HFF-Myc (cell line): ENCODE results near the gene PLB1.

Experiments used
- DNase-seq: peaks from one replicate; pipeline ENCODE4 v3.0.0-alpha.2; 2011; ENCODE audit warnings: low read depth; ENCODE audit errors: extremely low read depth
- H3K4me3 ChIP-seq: replicated peaks from 2 replicates; pipeline ENCODE4 v1.5.1; 2011; ENCODE audit warnings: low read depth, mild to moderate bottlenecking, control low read depth, low read length
- CTCF ChIP-seq: IDR thresholded peaks from 2 replicates; pipeline ENCODE4 v1.5.1; 2012; ENCODE audit warnings: mild to moderate bottlenecking, low read depth, low read length, control low read depth; ENCODE audit errors: missing control alignments

The PLB1 gene

GRCh38 chr2:28538652-28539051 is 42.8 kb downstream of the PLB1 start:
- no peak for DNase-seq
- no peak overlapping the region for H3K4me3 ChIP-seq
- TF ChIP-seq CTCF = no peak

DNA sequence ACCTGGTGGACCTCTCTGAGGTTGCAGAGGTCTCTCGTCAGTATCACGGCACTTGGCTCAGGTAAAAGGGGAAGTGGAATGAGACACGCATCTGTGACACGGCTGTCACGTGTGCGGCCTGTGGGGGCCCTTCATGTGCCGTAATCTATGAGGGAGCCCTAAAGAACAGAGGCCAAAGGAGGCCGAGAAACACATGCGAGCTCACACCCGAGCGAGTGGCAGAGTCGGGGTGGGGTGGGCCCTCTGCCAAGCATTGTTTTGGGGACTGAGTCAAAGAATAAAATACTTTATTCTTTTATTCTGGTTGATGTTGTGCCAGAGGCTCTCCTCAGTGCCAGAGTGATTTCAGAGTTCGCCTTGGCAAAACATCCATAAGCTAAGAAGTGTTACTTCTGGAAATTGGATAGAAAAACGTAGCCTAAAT is 43.3 kb downstream of the PLB1 start:
- DNase-seq = no peak
- TF ChIP-seq CTCF = no peak
- H3K4me3 ChIP-seq = no peak overlapping the region

DNA sequence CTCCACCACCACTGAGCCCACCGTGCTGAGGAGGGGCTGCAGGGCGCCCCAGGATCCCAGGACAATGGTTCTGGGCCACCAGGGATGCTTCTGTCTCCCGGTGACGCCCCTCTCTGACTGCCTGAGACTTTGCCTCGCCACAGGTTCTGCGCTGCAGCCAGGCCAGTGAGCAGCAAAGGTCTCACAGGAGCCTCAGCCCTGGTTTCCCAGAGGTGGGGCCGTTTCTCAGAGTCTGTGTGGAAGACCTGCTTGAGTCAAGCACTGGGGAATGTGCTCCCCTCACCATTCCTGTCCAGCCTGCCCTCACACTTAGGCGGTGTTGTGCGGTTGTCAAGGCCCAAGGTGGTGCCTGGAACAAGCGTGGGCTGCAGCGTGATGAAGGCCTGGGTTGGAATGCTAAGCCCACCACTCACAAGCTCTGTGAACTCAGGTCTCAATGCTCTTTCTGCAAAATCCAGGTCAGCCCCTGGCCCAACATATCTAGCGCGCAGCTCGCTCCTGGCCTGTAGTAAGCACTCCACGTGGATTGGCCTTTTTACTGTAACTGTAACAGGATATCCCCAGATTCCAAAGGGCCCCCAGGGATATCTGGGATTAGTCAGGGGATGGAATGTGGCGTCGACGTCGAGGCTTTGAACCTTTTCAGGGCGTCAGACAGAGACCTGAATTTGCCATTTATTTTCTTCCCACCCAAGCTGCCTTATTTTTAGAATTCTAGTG is 47.6 kb downstream of the PLB1 start:
- no peak for TF ChIP-seq CTCF
- no peak for DNase-seq
- no peak overlapping the region for H3K4me3 ChIP-seq

GRCh38 chr2:28544036-28544346 is 48.1 kb downstream of the PLB1 start:
- no peak for DNase-seq
- TF ChIP-seq CTCF = no peak

DNA sequence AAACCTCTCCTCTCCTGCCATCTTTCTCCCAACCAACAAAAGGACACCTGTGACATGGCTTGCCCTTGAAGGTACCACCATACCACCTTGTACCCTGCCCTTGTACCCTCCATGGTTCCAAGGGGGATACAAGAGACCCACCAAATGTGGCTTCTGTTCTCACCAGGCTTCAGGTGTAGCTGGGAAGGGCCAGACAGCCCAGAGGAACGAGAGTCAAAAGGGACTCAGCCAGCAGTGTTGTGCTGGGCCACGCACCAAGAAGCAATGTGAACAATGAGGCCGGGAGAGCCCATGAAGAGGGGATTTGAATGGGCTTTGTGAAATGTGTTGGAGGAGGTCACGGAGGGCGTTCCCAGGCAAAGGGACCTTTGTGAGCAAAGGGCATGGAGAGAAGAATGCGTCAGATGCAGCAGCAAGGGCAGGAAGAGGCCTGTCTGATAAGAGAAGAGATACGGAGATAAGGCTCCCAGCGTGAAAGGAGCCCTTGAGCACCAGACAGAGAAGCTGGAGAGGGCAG is 48.6 kb downstream of the PLB1 start:
- no peak overlapping the region for H3K4me3 ChIP-seq
- no peak for DNase-seq
- TF ChIP-seq CTCF = no peak

More at GRCh38 chr2:28544036-28544346, 48.1 kb downstream of the PLB1 start:
- H3K4me3 ChIP-seq = no peak overlapping the region

DNA sequence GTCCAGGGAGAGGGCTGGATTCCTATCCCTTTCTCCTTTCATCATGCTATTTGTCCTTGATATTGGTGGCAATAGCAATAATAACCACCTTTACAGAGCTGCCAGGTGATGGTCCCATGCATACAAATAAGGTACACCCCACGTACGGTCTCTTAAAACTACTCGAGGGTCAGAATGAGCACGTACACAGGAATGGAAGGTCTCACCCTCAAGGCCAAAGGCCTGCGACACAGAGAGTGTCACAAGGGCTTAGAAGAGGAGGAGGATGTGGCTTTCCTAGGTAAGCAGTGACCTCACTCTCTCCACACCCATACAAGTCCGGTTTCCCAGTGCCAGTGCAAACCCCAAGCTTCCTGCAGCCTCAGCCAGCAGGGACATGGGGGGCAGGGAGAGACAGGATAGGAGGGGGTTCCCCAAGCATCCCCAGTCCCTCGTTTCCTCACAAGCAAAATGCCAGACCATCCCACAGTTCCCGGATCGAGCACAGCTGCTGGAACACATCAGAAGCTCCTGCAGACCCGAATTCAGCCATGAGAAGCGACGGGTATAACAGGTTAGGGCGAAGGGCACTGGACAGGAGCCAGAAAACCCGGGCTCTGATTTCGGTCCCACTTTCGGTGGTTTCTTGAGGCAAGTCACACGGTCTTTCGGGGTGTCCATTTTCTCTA is 49.2 kb downstream of the PLB1 start:
- no peak for TF ChIP-seq CTCF
- no peak for DNase-seq
- H3K4me3 ChIP-seq = no peak overlapping the region
